Right lobe of liver (tissue), 6 donors: ENCODE data around the gene CUX1. TPM values are rescaled to one million over a fixed set of nuclear protein-coding genes. Genes with fewer than 3 reads are reported as not detected.

Source experiments
- ATAC-seq, 4 donors: fragments of 200-7000 bp; cut with Tn5 transposase; one replicate each; pipeline ENCODE4 v1.9.1; 2020; ENCODE audit warnings: mild to moderate bottlenecking in 4 of 4, moderate library complexity in 4 of 4
- DNase-seq, 3 donors: peaks; one replicate each; pipeline ENCODE4 v3.0.0-alpha.2; 2020
- H3K27ac ChIP-seq, 3 donors: fragments of 200-600 bp; one replicate each; pipeline ENCODE4 v1.8.0; 2022
- H3K27me3 ChIP-seq, 2 donors: fragments of 200-600 bp; one replicate each; pipeline ENCODE4 v1.8.0; 2022
- H3K36me3 ChIP-seq, 4 donors: fragments of 200-600 bp; sonication (generic) in 1 of 4; one replicate each; pipeline versions ENCODE4 v1.5.1 to v1.8.0; 2017 to 2022; ENCODE audit warnings: control low read depth in 1 of 4
- H3K4me1 ChIP-seq, 4 donors: fragments of 200-600 bp; sonication (generic) in 1 of 4; one replicate each; pipeline versions ENCODE4 v1.5.1 to v1.8.0; 2017 to 2022; ENCODE audit warnings: control low read depth in 1 of 4
- H3K4me3 ChIP-seq, 3 donors: fragments of 200-600 bp; one replicate each; pipeline ENCODE4 v1.8.0; 2022
- H3K9me3 ChIP-seq, 4 donors: fragments of 200-600 bp; sonication (generic) in 1 of 4; one replicate each; pipeline versions ENCODE4 v1.5.1 to v1.8.0; 2017 to 2022; ENCODE audit warnings: control low read depth in 1 of 4
- POLR2A ChIP-seq: fragments of 450-650 bp; IDR thresholded peaks from one replicate; pipeline ENCODE4 v1.6.1; 2017; ENCODE audit warnings: antibody characterized with exemption, mild to moderate bottlenecking
- WGBS: methylation state at CpG from one replicate; pipeline ENCODE4 v1.1.6; 2018; ENCODE audit warnings: low coverage, low lambda C conversion rate; ENCODE audit not compliant: insufficient coverage; ENCODE audit errors: missing lambda C conversion rate; 5-methylcytosine and 5-hydroxymethylcytosine counted together
- intact Hi-C, 2 donors: fragments of 100-400 bp; cut with DNase I; formaldehyde crosslinking; loops; one replicate each; pipeline versions ENCODE4 v1.11.2 to v1.14.1; 2022
- total RNA-seq, 6 experiments: library from RNA; depleted of rRNA in 2 of 6; stranded (reverse); fragments of >200 nt in 2 of 6; fragmentation: NEBNext Ultra II Directional in 3 of 6; extraction: Animal tissue kit (Norgen Biotek cat#: 25700) in 3 of 6; gene quantifications; one replicate each; pipeline versions ENCODE4 v1.1.0 to v1.2.4, GENCODE V29; 2016 to 2023
- TF ChIP-seq, protein P1 (sequence below), 4 donors: fragments of 200-600 bp in 3 of 4; fragments of 450-650 bp in 1 of 4; IDR thresholded peaks; one replicate each; pipeline versions ENCODE4 v1.5.1 to v1.8.0; 2016 to 2022; ENCODE audit warnings: antibody characterized with exemption in 4 of 4, mild to moderate bottlenecking in 2 of 4
- donor health status: DM: no; HTN: yes; CAD: no.
- donor health status: DM: no; HTN: no; CAD: no.
- donor health status: DM: no; HTN: no; CAD: no.
- donor health status: DM: no; HTN: yes; CAD: no.
- donor health status: DM: no; HTN: yes; CAD: no.

CUX1 gene
- total RNA-seq, 6 experiments from 2014 or later: 34.3 to 53.1 (median 40.6) TPM

GRCh38 chr7:101996876-101997275 is 179.4 kb downstream of the CUX1 start:
- intact Hi-C loops: no loop called here
- H3K36me3 ChIP-seq: no peaks in the 10 kb centered on the region

GRCh38 chr7:101998029-101998905 is 180.8 kb downstream of the CUX1 start:
- Histone ChIP-seq H3K4me1 (no peaks in the 10 kb centered on the region), H3K9me3 (no peaks in the 10 kb centered on the region), H3K36me3 (no peaks in the 10 kb centered on the region), H3K4me3 (no peak overlapping the region), H3K27ac (no peak overlapping the region), H3K27me3 (no peaks in the 10 kb centered on the region)
- intact Hi-C loops: no loop called here
- DNase-seq: no peak
- TF ChIP-seq, protein P1, sequence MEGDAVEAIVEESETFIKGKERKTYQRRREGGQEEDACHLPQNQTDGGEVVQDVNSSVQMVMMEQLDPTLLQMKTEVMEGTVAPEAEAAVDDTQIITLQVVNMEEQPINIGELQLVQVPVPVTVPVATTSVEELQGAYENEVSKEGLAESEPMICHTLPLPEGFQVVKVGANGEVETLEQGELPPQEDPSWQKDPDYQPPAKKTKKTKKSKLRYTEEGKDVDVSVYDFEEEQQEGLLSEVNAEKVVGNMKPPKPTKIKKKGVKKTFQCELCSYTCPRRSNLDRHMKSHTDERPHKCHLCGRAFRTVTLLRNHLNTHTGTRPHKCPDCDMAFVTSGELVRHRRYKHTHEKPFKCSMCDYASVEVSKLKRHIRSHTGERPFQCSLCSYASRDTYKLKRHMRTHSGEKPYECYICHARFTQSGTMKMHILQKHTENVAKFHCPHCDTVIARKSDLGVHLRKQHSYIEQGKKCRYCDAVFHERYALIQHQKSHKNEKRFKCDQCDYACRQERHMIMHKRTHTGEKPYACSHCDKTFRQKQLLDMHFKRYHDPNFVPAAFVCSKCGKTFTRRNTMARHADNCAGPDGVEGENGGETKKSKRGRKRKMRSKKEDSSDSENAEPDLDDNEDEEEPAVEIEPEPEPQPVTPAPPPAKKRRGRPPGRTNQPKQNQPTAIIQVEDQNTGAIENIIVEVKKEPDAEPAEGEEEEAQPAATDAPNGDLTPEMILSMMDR (IDR thresholded peaks at IDR 0.05): no peak
- TF ChIP-seq POLR2A: no peak
- WGBS: 64% methylated on average over 5 of the region's 24 CpGs
- peak in 3 of 4 donors; percentile 19 to 28 (median 20) for ATAC-seq

More at GRCh38 chr7:101996876-101997275, 179.4 kb downstream of the CUX1 start:
- DNase-seq (no peak), ATAC-seq (no peak)
- H3K27ac ChIP-seq: no peak overlapping the region
- H3K9me3 ChIP-seq: no peaks in the 10 kb centered on the region
- 99% methylated on average over 6 of the region's 16 CpGs for WGBS
- H3K4me1 ChIP-seq: no peaks in the 10 kb centered on the region
- TF ChIP-seq, protein P1 (IDR thresholded peaks at IDR 0.05): no peak
- no peak for TF ChIP-seq POLR2A
- H3K27me3 ChIP-seq: no peaks in the 10 kb centered on the region
- no peak overlapping the region for H3K4me3 ChIP-seq

- TF ChIP-seq, protein P1 (IDR thresholded peaks at IDR 0.05): no peak
- TF ChIP-seq POLR2A: no peak
Observed at GRCh38 chr7:101998906-101999240, 181.4 kb downstream of the CUX1 start.

GRCh38 chr7:101999393-101999792 is 182.0 kb downstream of the CUX1 start:
- Histone ChIP-seq H3K36me3 (no peaks in the 10 kb centered on the region), H3K27ac (no peak overlapping the region), H3K9me3 (no peaks in the 10 kb centered on the region), H3K27me3 (no peaks in the 10 kb centered on the region), H3K4me1 (no peaks in the 10 kb centered on the region), H3K4me3 (no peak overlapping the region)
- no peak for ATAC-seq
- TF ChIP-seq, protein P1 (IDR thresholded peaks at IDR 0.05): no peak
- no peak for TF ChIP-seq POLR2A
- intact Hi-C loops: no loop called here
- 92% methylated on average over 9 of the region's 9 CpGs for WGBS
- DNase-seq: no peak

More at GRCh38 chr7:101998906-101999240, 181.4 kb downstream of the CUX1 start:
- DNase-seq: no peak
- peak in 1 of 4 donors; percentile 10 for ATAC-seq
- H3K9me3 ChIP-seq: no peaks in the 10 kb centered on the region
- H3K36me3 ChIP-seq: no peaks in the 10 kb centered on the region
- H3K4me1 ChIP-seq: no peaks in the 10 kb centered on the region
- H3K4me3 ChIP-seq: no peak overlapping the region
- no peak overlapping the region for H3K27ac ChIP-seq
- 55% methylated on average over 3 of the region's 6 CpGs for WGBS
- intact Hi-C loops: no loop called here
- H3K27me3 ChIP-seq: no peaks in the 10 kb centered on the region
